Stomach (tissue), 4 donors: ENCODE measurements around the gene PAK5.

Experiments
- EP300 ChIP-seq: sonication (generic); formaldehyde crosslinking; IDR thresholded peaks from one replicate; pipeline ENCODE4 v1.6.1; 2017; ENCODE audit warnings: antibody characterized with exemption
- POLR2A ChIP-seq, 4 donors: fragments of 450-650 bp; IDR thresholded peaks; one replicate each; pipeline ENCODE4 v1.6.1; 2016; ENCODE audit warnings: antibody characterized with exemption in 4 of 4, control low read depth in 2 of 4, mild to moderate bottlenecking in 1 of 4, moderate library complexity in 1 of 4
- POLR2AphosphoS5 ChIP-seq, 3 donors: sonication (generic); formaldehyde crosslinking; IDR thresholded peaks; one replicate each; pipeline ENCODE4 v1.6.1; 2016; ENCODE audit warnings: antibody characterized with exemption in 3 of 3
- TF ChIP-seq, protein P1 (sequence below), 7 experiments: fragments of 450-650 bp in 4 of 7; fragments of 200-600 bp in 3 of 7; sonication (generic) in 3 of 7; IDR thresholded peaks; one replicate each; pipeline ENCODE4 v1.5.1; 2016 to 2019; ENCODE audit warnings: antibody characterized with exemption in 7 of 7, control low read depth in 2 of 7, mild to moderate bottlenecking in 1 of 7

GRCh38 chr20:9550871-9551270, 288.0 kb downstream of the PAK5 start:
- TF ChIP-seq POLR2A (IDR thresholded peaks at IDR 0.05) (no peak), EP300 (no peak), POLR2AphosphoS5 (IDR thresholded peaks at IDR 0.05) (no peak)
- TF ChIP-seq, protein P1, sequence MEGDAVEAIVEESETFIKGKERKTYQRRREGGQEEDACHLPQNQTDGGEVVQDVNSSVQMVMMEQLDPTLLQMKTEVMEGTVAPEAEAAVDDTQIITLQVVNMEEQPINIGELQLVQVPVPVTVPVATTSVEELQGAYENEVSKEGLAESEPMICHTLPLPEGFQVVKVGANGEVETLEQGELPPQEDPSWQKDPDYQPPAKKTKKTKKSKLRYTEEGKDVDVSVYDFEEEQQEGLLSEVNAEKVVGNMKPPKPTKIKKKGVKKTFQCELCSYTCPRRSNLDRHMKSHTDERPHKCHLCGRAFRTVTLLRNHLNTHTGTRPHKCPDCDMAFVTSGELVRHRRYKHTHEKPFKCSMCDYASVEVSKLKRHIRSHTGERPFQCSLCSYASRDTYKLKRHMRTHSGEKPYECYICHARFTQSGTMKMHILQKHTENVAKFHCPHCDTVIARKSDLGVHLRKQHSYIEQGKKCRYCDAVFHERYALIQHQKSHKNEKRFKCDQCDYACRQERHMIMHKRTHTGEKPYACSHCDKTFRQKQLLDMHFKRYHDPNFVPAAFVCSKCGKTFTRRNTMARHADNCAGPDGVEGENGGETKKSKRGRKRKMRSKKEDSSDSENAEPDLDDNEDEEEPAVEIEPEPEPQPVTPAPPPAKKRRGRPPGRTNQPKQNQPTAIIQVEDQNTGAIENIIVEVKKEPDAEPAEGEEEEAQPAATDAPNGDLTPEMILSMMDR (IDR thresholded peaks at IDR 0.05): no peak
